ENCODE measurements around the gene UBFD1.

GRCh38 chr16:23538919-23539278 is 18.6 kb upstream of the UBFD1 start:
- TF ChIP-seq, protein P1, sequence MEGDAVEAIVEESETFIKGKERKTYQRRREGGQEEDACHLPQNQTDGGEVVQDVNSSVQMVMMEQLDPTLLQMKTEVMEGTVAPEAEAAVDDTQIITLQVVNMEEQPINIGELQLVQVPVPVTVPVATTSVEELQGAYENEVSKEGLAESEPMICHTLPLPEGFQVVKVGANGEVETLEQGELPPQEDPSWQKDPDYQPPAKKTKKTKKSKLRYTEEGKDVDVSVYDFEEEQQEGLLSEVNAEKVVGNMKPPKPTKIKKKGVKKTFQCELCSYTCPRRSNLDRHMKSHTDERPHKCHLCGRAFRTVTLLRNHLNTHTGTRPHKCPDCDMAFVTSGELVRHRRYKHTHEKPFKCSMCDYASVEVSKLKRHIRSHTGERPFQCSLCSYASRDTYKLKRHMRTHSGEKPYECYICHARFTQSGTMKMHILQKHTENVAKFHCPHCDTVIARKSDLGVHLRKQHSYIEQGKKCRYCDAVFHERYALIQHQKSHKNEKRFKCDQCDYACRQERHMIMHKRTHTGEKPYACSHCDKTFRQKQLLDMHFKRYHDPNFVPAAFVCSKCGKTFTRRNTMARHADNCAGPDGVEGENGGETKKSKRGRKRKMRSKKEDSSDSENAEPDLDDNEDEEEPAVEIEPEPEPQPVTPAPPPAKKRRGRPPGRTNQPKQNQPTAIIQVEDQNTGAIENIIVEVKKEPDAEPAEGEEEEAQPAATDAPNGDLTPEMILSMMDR (IDR thresholded peaks at IDR 0.05) = no peak
- TF ChIP-seq POLR2A (IDR thresholded peaks at IDR 0.05) = no peak
